ENCODE data around the gene CNTNAP5. TPM values are rescaled to one million over a fixed set of nuclear protein-coding genes. Genes with fewer than 3 reads are reported as not detected.

CNTNAP5 gene
- total and polyA plus RNA-seq, 12 donors, result 0.04 TPM; not detected in 11

- no peak for ATAC-seq
- intact Hi-C loops (cut with DNase I), result loop anchor here in 8 of 10 donors (5.0 to 10.0 kb wide), 3 partner anchors 778 to 786 kb away; no protein-coding TSS in a partner anchor
Measured at GRCh38 chr2:124026503-124026902, 1.4 kb downstream of the CNTNAP5 start.

GRCh38 chr2:124027182-124027581, 2.1 kb downstream of the CNTNAP5 start:
- no peaks in the 10 kb centered on the region for H3K9me3 ChIP-seq
- WGBS, 2 donors, result 0 to 2% methylated on average over 4 of the region's 4 CpGs
- peaks cover 9 to 57% (median 42%) of the 10 kb centered on the region in 7 donors for H3K27me3 ChIP-seq
- ATAC-seq, result peak in 4 of 8 donors; percentile 50 to 73 (median 59)
- H3K36me3 ChIP-seq, result no peaks in the 10 kb centered on the region
- H3K4me1 ChIP-seq, result peaks cover 0 to 10% (median 0%) of the 10 kb centered on the region in 9 donors
- no peak overlapping the region for H3K27ac ChIP-seq
- DNase-seq, result peak in 1 of 2 donors; percentile 6
- intact Hi-C loops (cut with DNase I), result loop anchor here in 8 of 10 donors (5.0 to 10.0 kb wide), 3 partner anchors 778 to 785 kb away; no protein-coding TSS in a partner anchor
- H3K4me3 ChIP-seq, result no peak overlapping the region
- TF ChIP-seq CTCF (IDR thresholded peaks at IDR 0.05), result peak; percentile 16 to 77 (median 66)

More at GRCh38 chr2:124026503-124026902, 1.4 kb downstream of the CNTNAP5 start:
- WGBS, 2 donors, result 68 to 74% methylated on average over 2 of the region's 2 CpGs
- DNase-seq, result no peak
- H3K36me3 ChIP-seq, result no peaks in the 10 kb centered on the region
- no peak overlapping the region for H3K4me3 ChIP-seq
- H3K4me1 ChIP-seq, result peaks cover 0 to 10% (median 0%) of the 10 kb centered on the region in 9 donors
- no peak overlapping the region for H3K27ac ChIP-seq
- H3K27me3 ChIP-seq, result peaks cover 9 to 61% (median 46%) of the 10 kb centered on the region in 7 donors
- no peak for TF ChIP-seq CTCF (IDR thresholded peaks at IDR 0.05)
- no peaks in the 10 kb centered on the region for H3K9me3 ChIP-seq

GRCh38 chr2:124032799-124033198, 7.7 kb downstream of the CNTNAP5 start:
- no peak overlapping the region for H3K4me3 ChIP-seq
- WGBS, 2 donors, result 55 to 62% methylated on average over 3 of the region's 3 CpGs
- no peak for DNase-seq
- no peaks in the 10 kb centered on the region for H3K4me1 ChIP-seq
- no peaks in the 10 kb centered on the region for H3K36me3 ChIP-seq
- no peak for TF ChIP-seq CTCF (IDR thresholded peaks at IDR 0.05)
- H3K9me3 ChIP-seq, result no peaks in the 10 kb centered on the region
- no peak for ATAC-seq
- intact Hi-C loops (cut with DNase I), result loop anchor here in 1 of 10 donors (10.0 kb wide), 1 partner anchor 772 kb away; no protein-coding TSS in a partner anchor
- no peak overlapping the region for H3K27ac ChIP-seq
- peaks cover 0 to under 1% (median 0%) of the 10 kb centered on the region in 7 donors for H3K27me3 ChIP-seq

GRCh38 chr2:124034265-124034664, 9.2 kb downstream of the CNTNAP5 start:
- Histone ChIP-seq H3K4me3 (no peak overlapping the region), H3K36me3 (no peaks in the 10 kb centered on the region), H3K27me3 (no peaks in the 10 kb centered on the region), H3K27ac (no peak overlapping the region), H3K4me1 (no peaks in the 10 kb centered on the region), H3K9me3 (no peaks in the 10 kb centered on the region)
- no peak for TF ChIP-seq CTCF (IDR thresholded peaks at IDR 0.05)
- intact Hi-C loops (cut with DNase I), result loop anchor here in 1 of 10 donors (10.0 kb wide), 1 partner anchor 771 kb away; no protein-coding TSS in a partner anchor
- WGBS, 2 donors, result 60 to 75% methylated on average over 2 of the region's 2 CpGs
- DNase-seq (no peak), ATAC-seq (no peak)

Data from heart right ventricle (tissue), 16 donors.